HepG2 (cell line): Measurements from ENCODE around the gene HOXA7.

Experiments
- CHD2 ChIP-seq: IDR thresholded peaks from 2 replicates; pipeline ENCODE4 v1.6.1; 2011; ENCODE audit warnings: low read depth, low read length, improper control_type of control experiment
- CREB1 ChIP-seq, 2 experiments: fragments of 450-650 bp in 1 of 2; IDR thresholded peaks; 2 replicates each; pipeline ENCODE4 v1.6.1; 2016 to 2017; ENCODE audit warnings: control low read depth in 1 of 2, mild to moderate bottlenecking in 1 of 2, missing compliant biosample characterization in 1 of 2, missing genetic modification characterization in 1 of 2
- DMTF1 ChIP-seq: sonication (generic); formaldehyde crosslinking; IDR thresholded peaks from 2 replicates; pipeline ENCODE4 v1.4.0; 2020; ENCODE audit warnings: mild to moderate bottlenecking, missing genetic modification reagents
- ELK4 ChIP-seq: sonication (generic); formaldehyde crosslinking; IDR thresholded peaks from 2 replicates; pipeline ENCODE4 v1.9.0; 2021; ENCODE audit warnings: missing genetic modification reagents, borderline replicate concordance
- EP300 ChIP-seq, 3 experiments: sonication (generic) in 1 of 3; formaldehyde crosslinking in 1 of 3; IDR thresholded peaks; 2 replicates each; pipeline versions ENCODE4 v1.5.1 to v1.6.1; 2011 to 2020; ENCODE audit warnings: low read depth in 2 of 3, low read length in 2 of 3, borderline replicate concordance in 1 of 3, improper control_type of control experiment in 1 of 3, mild to moderate bottlenecking in 1 of 3, missing genetic modification reagents in 1 of 3, moderate library complexity in 1 of 3
- NKX3-1 ChIP-seq: sonication (generic); formaldehyde crosslinking; IDR thresholded peaks from 2 replicates; pipeline ENCODE4 v1.5.0; 2020; ENCODE audit warnings: missing genetic modification reagents
- NR2C2 ChIP-seq: sonication (generic); formaldehyde crosslinking; IDR thresholded peaks from 2 replicates; pipeline ENCODE4 v1.4.0; 2020; ENCODE audit warnings: missing genetic modification reagents, mild to moderate bottlenecking, moderate library complexity, borderline replicate concordance
- NR3C1 ChIP-seq: sonication (generic); formaldehyde crosslinking; IDR thresholded peaks from 2 replicates; pipeline ENCODE4 v1.4.0; 2020; ENCODE audit warnings: missing genetic modification reagents
- POLR2A ChIP-seq, 2 experiments: IDR thresholded peaks; 2 replicates each; pipeline ENCODE4 v1.6.1; 2011; ENCODE audit warnings: low read depth in 2 of 2, low read length in 2 of 2, mild to moderate bottlenecking in 1 of 2, moderate library complexity in 1 of 2; ENCODE audit not compliant: insufficient read depth in 1 of 2
- REST ChIP-seq, 2 experiments: IDR thresholded peaks; 2 replicates each; pipeline ENCODE4 v1.6.1; 2011 to 2012; ENCODE audit warnings: low read length in 2 of 2, borderline replicate concordance in 1 of 2, low read depth in 1 of 2, mild to moderate bottlenecking in 1 of 2, moderate library complexity in 1 of 2
- RFX5 ChIP-seq: IDR thresholded peaks from 2 replicates; pipeline ENCODE4 v1.6.1; 2011; ENCODE audit warnings: low read depth, low read length, improper control_type of control experiment
- STAT6 ChIP-seq: sonication (generic); formaldehyde crosslinking; IDR thresholded peaks from 2 replicates; pipeline ENCODE4 v1.4.0; 2020; ENCODE audit warnings: missing genetic modification reagents, mild to moderate bottlenecking, borderline replicate concordance
- ZFY ChIP-seq: sonication (generic); formaldehyde crosslinking; IDR thresholded peaks from 2 replicates; pipeline ENCODE4 v1.4.0; 2020; ENCODE audit warnings: missing genetic modification reagents
- ZNF691 ChIP-seq: sonication (generic); formaldehyde crosslinking; IDR thresholded peaks from 2 replicates; pipeline ENCODE4 v1.4.0; 2020; ENCODE audit warnings: missing genetic modification reagents, low read depth, mild to moderate bottlenecking, borderline replicate concordance

- TF ChIP-seq POLR2A (IDR thresholded peaks at IDR 0.05; ENCODE audit: insufficient read depth in 1 of 2, low read depth in 2 of 2, low read length in 2 of 2) (no peak), REST (IDR thresholded peaks at IDR 0.05; ENCODE audit: borderline replicate concordance in 1 of 2, low read depth in 1 of 2, low read length in 2 of 2) (no peak), RFX5 (no peak), NR2C2 (CRISPR knock-in tag) (no peak), EP300 (IDR thresholded peaks at IDR 0.05; ENCODE audit: low read depth in 2 of 2, low read length in 2 of 2) (no peak), EP300 (CRISPR knock-in tag; IDR thresholded peaks at IDR 0.05; ENCODE audit: borderline replicate concordance) (no peak), ZNF691 (CRISPR knock-in tag) (no peak), NKX3-1 (CRISPR knock-in tag) (no peak), CHD2 (no peak), ZFY (no peak), DMTF1 (CRISPR knock-in tag) (no peak), ELK4 (CRISPR knock-in tag) (no peak), NR3C1 (CRISPR knock-in tag) (no peak), CREB1 (IDR thresholded peaks at IDR 0.05) (no peak), CREB1 (CRISPR knock-in tag; IDR thresholded peaks at IDR 0.05) (no peak), STAT6 (CRISPR knock-in tag) (no peak)
These were observed 17.7 kb upstream of the HOXA7 start, which contains the start of gene HOXA10 for GRCh38 chr7:27173956-27174873.
